ENCODE measurements around the gene CCDC70. TPM values are rescaled to one million over a fixed set of nuclear protein-coding genes. Genes with fewer than 3 reads are reported as not detected.

The CCDC70 gene
- polyA plus RNA-seq, 1 donor from 2014 or later: not detected

- Histone ChIP-seq H3K9me2 (ENCODE audit: insufficient read depth, low read length) (no peaks in the 10 kb centered on the region), H3K9me3 (ENCODE audit: low read length) (no peaks in the 10 kb centered on the region), H3K36me3 (ENCODE audit: insufficient read depth, low read length) (no peaks in the 10 kb centered on the region), H3K79me2 (replicated peaks; ENCODE audit: insufficient read depth, low read length) (no peaks in the 10 kb centered on the region), H3K27me3 (ENCODE audit: insufficient read depth, low read depth, low read length) (no peaks in the 10 kb centered on the region), H3K27ac (ENCODE audit: low read length) (no peak overlapping the region), H4K20me1 (ENCODE audit: insufficient read depth) (no peaks in the 10 kb centered on the region), H3K9ac (ENCODE audit: low read length) (no peak overlapping the region), H2AFZ (ENCODE audit: low read depth, low read length) (no peak overlapping the region), H3F3A (ENCODE audit: insufficient read depth, low read length, poor library complexity, severe bottlenecking) (no peaks in the 10 kb centered on the region), H3K4me3 (ENCODE audit: low read length) (no peak overlapping the region), H3K4me2 (ENCODE audit: low read length) (no peak overlapping the region)
- no peak for TF ChIP-seq TAF1 (IDR thresholded peaks at IDR 0.05; ENCODE audit: low read depth)
- TF ChIP-seq EZH2 (IDR thresholded peaks at IDR 0.05; ENCODE audit: borderline replicate concordance, insufficient read depth, low read length, poor library complexity, severe bottlenecking): no peak
- TF ChIP-seq, protein P1, sequence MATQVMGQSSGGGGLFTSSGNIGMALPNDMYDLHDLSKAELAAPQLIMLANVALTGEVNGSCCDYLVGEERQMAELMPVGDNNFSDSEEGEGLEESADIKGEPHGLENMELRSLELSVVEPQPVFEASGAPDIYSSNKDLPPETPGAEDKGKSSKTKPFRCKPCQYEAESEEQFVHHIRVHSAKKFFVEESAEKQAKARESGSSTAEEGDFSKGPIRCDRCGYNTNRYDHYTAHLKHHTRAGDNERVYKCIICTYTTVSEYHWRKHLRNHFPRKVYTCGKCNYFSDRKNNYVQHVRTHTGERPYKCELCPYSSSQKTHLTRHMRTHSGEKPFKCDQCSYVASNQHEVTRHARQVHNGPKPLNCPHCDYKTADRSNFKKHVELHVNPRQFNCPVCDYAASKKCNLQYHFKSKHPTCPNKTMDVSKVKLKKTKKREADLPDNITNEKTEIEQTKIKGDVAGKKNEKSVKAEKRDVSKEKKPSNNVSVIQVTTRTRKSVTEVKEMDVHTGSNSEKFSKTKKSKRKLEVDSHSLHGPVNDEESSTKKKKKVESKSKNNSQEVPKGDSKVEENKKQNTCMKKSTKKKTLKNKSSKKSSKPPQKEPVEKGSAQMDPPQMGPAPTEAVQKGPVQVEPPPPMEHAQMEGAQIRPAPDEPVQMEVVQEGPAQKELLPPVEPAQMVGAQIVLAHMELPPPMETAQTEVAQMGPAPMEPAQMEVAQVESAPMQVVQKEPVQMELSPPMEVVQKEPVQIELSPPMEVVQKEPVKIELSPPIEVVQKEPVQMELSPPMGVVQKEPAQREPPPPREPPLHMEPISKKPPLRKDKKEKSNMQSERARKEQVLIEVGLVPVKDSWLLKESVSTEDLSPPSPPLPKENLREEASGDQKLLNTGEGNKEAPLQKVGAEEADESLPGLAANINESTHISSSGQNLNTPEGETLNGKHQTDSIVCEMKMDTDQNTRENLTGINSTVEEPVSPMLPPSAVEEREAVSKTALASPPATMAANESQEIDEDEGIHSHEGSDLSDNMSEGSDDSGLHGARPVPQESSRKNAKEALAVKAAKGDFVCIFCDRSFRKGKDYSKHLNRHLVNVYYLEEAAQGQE (IDR thresholded peaks at IDR 0.05; ENCODE audit: borderline replicate concordance): no peak
- TF ChIP-seq RAD21 (conservative IDR thresholded peaks at IDR 0.05): no peak
- TF ChIP-seq MXI1 (conservative IDR thresholded peaks at IDR 0.05; ENCODE audit: poor library complexity, severe bottlenecking): no peak
- TF ChIP-seq SMC3 (conservative IDR thresholded peaks at IDR 0.05; ENCODE audit: poor library complexity): no peak
- TF ChIP-seq POLR2AphosphoS5 (IDR thresholded peaks at IDR 0.05): no peak
- TF ChIP-seq CTCF (IDR thresholded peaks at IDR 0.05; ENCODE audit: poor library complexity, severe bottlenecking): no peak
- TF ChIP-seq EP300 (conservative IDR thresholded peaks at IDR 0.05; ENCODE audit: poor library complexity, severe bottlenecking): no peak
Measured at GRCh38 chr13:51816604-51817249, 45.0 kb upstream of the CCDC70 start.

DNA sequence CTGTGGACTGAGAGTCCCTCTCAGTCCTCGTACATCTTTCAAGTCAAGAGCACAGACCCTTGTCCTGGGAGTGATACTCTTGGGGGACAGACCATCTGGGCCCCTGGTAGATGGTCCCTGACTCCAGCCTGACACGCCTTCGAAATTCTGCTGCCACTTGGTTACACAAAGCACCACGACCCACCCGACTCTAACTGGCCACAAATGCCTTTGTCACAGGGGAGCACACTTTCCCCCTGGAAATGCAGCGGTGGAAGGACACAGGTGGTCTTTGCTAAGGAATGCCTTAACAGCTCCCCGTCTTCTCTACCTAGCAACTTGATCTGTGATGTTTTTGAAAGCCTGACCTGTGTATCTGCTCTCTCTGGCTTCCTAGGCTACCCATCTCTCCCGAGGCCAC, 44.1 kb upstream of the CCDC70 start:
- no peaks in the 10 kb centered on the region for H4K20me1 ChIP-seq (ENCODE audit: insufficient read depth)
- H3K9ac ChIP-seq (ENCODE audit: low read length): no peak overlapping the region
- no peaks in the 10 kb centered on the region for H3F3A ChIP-seq (ENCODE audit: insufficient read depth, low read length, poor library complexity, severe bottlenecking)
- no peaks in the 10 kb centered on the region for H3K9me3 ChIP-seq (ENCODE audit: low read length)
- H2AFZ ChIP-seq (ENCODE audit: low read depth, low read length): no peak overlapping the region
- no peak for TF ChIP-seq SMC3 (conservative IDR thresholded peaks at IDR 0.05; ENCODE audit: poor library complexity)
- no peak for TF ChIP-seq CTCF (IDR thresholded peaks at IDR 0.05; ENCODE audit: poor library complexity, severe bottlenecking)
- H3K27me3 ChIP-seq (ENCODE audit: insufficient read depth, low read depth, low read length): no peaks in the 10 kb centered on the region
- H3K4me3 ChIP-seq (ENCODE audit: low read length): no peak overlapping the region
- no peak overlapping the region for H3K4me2 ChIP-seq (ENCODE audit: low read length)
- no peaks in the 10 kb centered on the region for H3K36me3 ChIP-seq (ENCODE audit: insufficient read depth, low read length)
- H3K79me2 ChIP-seq (replicated peaks; ENCODE audit: insufficient read depth, low read length): no peaks in the 10 kb centered on the region
- no peak overlapping the region for H3K27ac ChIP-seq (ENCODE audit: low read length)
- H3K9me2 ChIP-seq (ENCODE audit: insufficient read depth, low read length): no peaks in the 10 kb centered on the region

Data from neural cell (in vitro differentiated cells).